Islet of Langerhans (tissue), 1 donor: Measurements from ENCODE around the gene ZSCAN2.
A peak's percentile ranks its signal among the peaks of the same experiment; 100 is the strongest.

ENCODE experiments used
- FAIRE-seq: peaks from one replicate; lab custom pipeline; 2011; peaks lifted over from hg19 to GRCh38; lab: Jason Lieb, UNC

Gene ZSCAN2

GRCh38 chr15:84598993-84599392, 1.8 kb upstream of the ZSCAN2 start:
- no peak for FAIRE-seq

- no peak for FAIRE-seq
Measured at GRCh38 chr15:84599906-84600305, 903 bp upstream of the ZSCAN2 start.

- FAIRE-seq, result no peak
Measured at GRCh38 chr15:84600331-84600686, 500 bp upstream of the ZSCAN2 start.

GRCh38 chr15:84601555-84601838, 688 bp downstream of the ZSCAN2 start:
- FAIRE-seq, result no peak

GRCh38 chr15:84603630-84604379, 3.0 kb downstream of the ZSCAN2 start:
- FAIRE-seq, result no peak

GRCh38 chr15:84604826-84605553, 4.2 kb downstream of the ZSCAN2 start:
- FAIRE-seq, result no peak

GRCh38 chr15:84605554-84605882, 4.7 kb downstream of the ZSCAN2 start:
- no peak for FAIRE-seq

- FAIRE-seq, result no peak
Measured at GRCh38 chr15:84606653-84607120, 5.9 kb downstream of the ZSCAN2 start.

- no peak for FAIRE-seq
Measured at GRCh38 chr15:84608707-84609284, 8.0 kb downstream of the ZSCAN2 start.

GRCh38 chr15:84609818-84610525, 9.2 kb downstream of the ZSCAN2 start:
- no peak for FAIRE-seq

GRCh38 chr15:84611631-84612030, 10.8 kb downstream of the ZSCAN2 start:
- no peak for FAIRE-seq

GRCh38 chr15:84616235-84616634, 15.4 kb downstream of the ZSCAN2 start:
- no peak for FAIRE-seq

- no peak for FAIRE-seq
Measured at GRCh38 chr15:84620626-84621025, 19.8 kb downstream of the ZSCAN2 start.

- no peak for FAIRE-seq
Measured at GRCh38 chr15:84621358-84621979, 20.7 kb downstream of the ZSCAN2 start.

- FAIRE-seq, result no peak
Measured at GRCh38 chr15:84624359-84624758, 23.6 kb downstream of the ZSCAN2 start.

- no peak for FAIRE-seq
Measured at GRCh38 chr15:84625123-84625522, 24.3 kb downstream of the ZSCAN2 start.

- FAIRE-seq, result no peak
Measured at GRCh38 chr15:84629033-84629432, 28.2 kb downstream of the ZSCAN2 start.

- FAIRE-seq, result no peak
Measured at GRCh38 chr15:84631706-84632272, 31.0 kb downstream of the ZSCAN2 start.

- no peak for FAIRE-seq
Measured at GRCh38 chr15:84633311-84634227, 32.8 kb downstream of the ZSCAN2 start.

- FAIRE-seq, result peak; percentile 45
Measured at GRCh38 chr15:84634228-84634837, 33.5 kb downstream of the ZSCAN2 start.

- FAIRE-seq, result peak; percentile 53
Measured at GRCh38 chr15:84638103-84638502, 37.3 kb downstream of the ZSCAN2 start.
